ENCODE results near the gene STK32B. TPM values are rescaled to one million over a fixed set of nuclear protein-coding genes. Genes with fewer than 3 reads are reported as not detected.

Gene STK32B
- total RNA-seq, 1 experiment from 2014 or later, result 1.1 TPM

DNA sequence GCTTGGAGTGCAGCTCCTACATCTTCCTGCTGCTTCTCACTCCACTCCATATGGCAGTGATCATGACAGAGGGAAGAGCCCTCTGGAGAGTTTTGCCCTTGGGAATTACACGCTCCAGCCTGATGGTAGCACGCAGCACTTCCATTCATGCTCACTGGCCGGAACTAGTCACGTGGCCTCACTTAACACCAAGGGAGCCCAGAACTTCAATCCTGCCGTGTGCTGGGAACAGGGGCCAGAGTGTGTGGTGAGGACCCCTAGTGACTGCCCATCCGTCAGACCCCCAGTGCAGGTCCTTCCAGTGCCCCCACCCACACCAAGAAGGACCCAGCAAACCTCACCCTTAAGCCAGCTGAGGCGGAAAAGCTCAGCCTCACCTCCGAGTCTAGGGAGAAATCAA, 426.3 kb downstream of the STK32B start:
- Histone ChIP-seq H4K20me1 (ENCODE audit: low read length) (no peaks in the 10 kb centered on the region), H3K9me3 (ENCODE audit: low read length) (no peaks in the 10 kb centered on the region), H2AFZ (ENCODE audit: low read length) (no peak overlapping the region), H3F3A (ENCODE audit: low read length, unreplicated experiment) (no peaks in the 10 kb centered on the region), H3K36me3 (ENCODE audit: low read depth, low read length) (no peaks in the 10 kb centered on the region), H3K9ac (ENCODE audit: low read length) (no peak overlapping the region), H3K79me2 (ENCODE audit: low read length) (no peaks in the 10 kb centered on the region), H3K27ac (ENCODE audit: low read length) (no peak overlapping the region), H3K27me3 (ENCODE audit: low read length) (no peaks in the 10 kb centered on the region), H3K4me2 (ENCODE audit: low read length) (no peak overlapping the region), H3K4me1 (ENCODE audit: insufficient read depth, low read length) (no peaks in the 10 kb centered on the region), H3K4me3 (ENCODE audit: low read length) (no peak overlapping the region), H3K9me2 (replicated peaks; ENCODE audit: low read length) (no peaks in the 10 kb centered on the region)
- TF ChIP-seq, protein P1, sequence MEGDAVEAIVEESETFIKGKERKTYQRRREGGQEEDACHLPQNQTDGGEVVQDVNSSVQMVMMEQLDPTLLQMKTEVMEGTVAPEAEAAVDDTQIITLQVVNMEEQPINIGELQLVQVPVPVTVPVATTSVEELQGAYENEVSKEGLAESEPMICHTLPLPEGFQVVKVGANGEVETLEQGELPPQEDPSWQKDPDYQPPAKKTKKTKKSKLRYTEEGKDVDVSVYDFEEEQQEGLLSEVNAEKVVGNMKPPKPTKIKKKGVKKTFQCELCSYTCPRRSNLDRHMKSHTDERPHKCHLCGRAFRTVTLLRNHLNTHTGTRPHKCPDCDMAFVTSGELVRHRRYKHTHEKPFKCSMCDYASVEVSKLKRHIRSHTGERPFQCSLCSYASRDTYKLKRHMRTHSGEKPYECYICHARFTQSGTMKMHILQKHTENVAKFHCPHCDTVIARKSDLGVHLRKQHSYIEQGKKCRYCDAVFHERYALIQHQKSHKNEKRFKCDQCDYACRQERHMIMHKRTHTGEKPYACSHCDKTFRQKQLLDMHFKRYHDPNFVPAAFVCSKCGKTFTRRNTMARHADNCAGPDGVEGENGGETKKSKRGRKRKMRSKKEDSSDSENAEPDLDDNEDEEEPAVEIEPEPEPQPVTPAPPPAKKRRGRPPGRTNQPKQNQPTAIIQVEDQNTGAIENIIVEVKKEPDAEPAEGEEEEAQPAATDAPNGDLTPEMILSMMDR (conservative IDR thresholded peaks at IDR 0.05; ENCODE audit: low read depth, low read length), result no peak
- ChIA-PET CTCF (no interaction called here), POLR2A (ENCODE audit: unreplicated experiment) (no interaction called here)
- intact Hi-C loops (cut with micrococcal nuclease), result no loop called here
- no peak for ATAC-seq
- no peak for DNase-seq
- BruUV-seq (replicated peaks), result no TSS peak

DNA sequence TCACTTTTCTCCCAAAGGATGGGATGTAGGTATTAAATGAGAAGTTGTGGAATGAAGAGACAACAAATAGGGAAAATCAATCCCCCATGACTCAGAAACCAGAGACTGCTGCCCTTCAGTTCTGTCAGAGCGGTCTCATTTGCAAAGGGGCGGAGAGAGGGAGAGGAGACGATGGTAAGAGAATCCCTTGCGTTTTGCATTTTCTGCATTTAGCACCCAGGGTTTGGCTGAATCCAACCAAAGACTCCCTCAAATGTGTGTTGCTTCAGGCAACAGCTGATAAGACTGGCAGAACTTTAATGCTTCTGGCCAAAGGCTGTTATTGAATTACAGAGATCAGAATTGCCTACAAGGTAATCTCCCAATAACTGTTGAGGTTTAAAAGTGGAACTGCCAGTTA, 426.9 kb downstream of the STK32B start:
- intact Hi-C loops (cut with micrococcal nuclease), result no loop called here
- H3K9ac ChIP-seq (ENCODE audit: low read length), result no peak overlapping the region
- no peak for ATAC-seq
- no peaks in the 10 kb centered on the region for H3K4me1 ChIP-seq (ENCODE audit: insufficient read depth, low read length)
- TF ChIP-seq EZH2phosphoT487 (IDR thresholded peaks at IDR 0.05; ENCODE audit: borderline replicate concordance, low read length) (no peak), EZH2 (IDR thresholded peaks at IDR 0.05; ENCODE audit: low read length, unreplicated experiment) (no peak)
- TF ChIP-seq, protein P1 (conservative IDR thresholded peaks at IDR 0.05; ENCODE audit: low read depth, low read length), result no peak
- CTCF ChIA-PET, result no interaction called here
- H4K20me1 ChIP-seq (ENCODE audit: low read length), result no peaks in the 10 kb centered on the region
- no peaks in the 10 kb centered on the region for H3K9me3 ChIP-seq (ENCODE audit: low read length)
- no peak overlapping the region for H3K4me2 ChIP-seq (ENCODE audit: low read length)
- H3K27me3 ChIP-seq (ENCODE audit: low read length), result no peaks in the 10 kb centered on the region
- no peaks in the 10 kb centered on the region for H3K36me3 ChIP-seq (ENCODE audit: low read depth, low read length)
- no peak overlapping the region for H3K4me3 ChIP-seq (ENCODE audit: low read length)
- no peaks in the 10 kb centered on the region for H3F3A ChIP-seq (ENCODE audit: low read length, unreplicated experiment)
- no TSS peak for BruUV-seq (replicated peaks)
- POLR2A ChIA-PET (ENCODE audit: unreplicated experiment), result no interaction called here
- no peaks in the 10 kb centered on the region for H3K79me2 ChIP-seq (ENCODE audit: low read length)
- no peak overlapping the region for H3K27ac ChIP-seq (ENCODE audit: low read length)
- no peaks in the 10 kb centered on the region for H3K9me2 ChIP-seq (replicated peaks; ENCODE audit: low read length)
- DNase-seq, result no peak
- H2AFZ ChIP-seq (ENCODE audit: low read length), result no peak overlapping the region

DNA sequence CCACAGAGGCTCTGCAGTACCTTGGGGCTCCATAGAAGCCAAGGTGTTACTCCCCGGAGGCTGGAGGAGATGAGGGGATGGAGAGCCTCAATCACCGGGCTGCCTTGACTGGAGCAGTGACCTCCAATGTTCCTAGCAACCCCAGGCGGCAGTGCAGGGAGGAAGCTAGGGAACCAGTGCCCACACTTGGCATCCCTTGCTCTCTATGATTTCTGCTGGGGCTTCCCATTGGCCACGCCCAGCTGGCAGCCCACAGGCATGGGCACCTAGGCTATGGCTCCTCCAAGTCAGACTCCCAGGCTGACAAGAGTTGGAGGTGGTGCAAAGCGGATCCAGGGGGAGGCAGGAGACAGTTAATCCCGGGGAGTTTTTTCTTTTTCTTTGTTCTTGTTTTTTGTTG, 427.4 kb downstream of the STK32B start:
- no peaks in the 10 kb centered on the region for H3K9me2 ChIP-seq (replicated peaks; ENCODE audit: low read length)
- no peak overlapping the region for H2AFZ ChIP-seq (ENCODE audit: low read length)
- ChIA-PET POLR2A (ENCODE audit: unreplicated experiment) (no interaction called here), CTCF (no interaction called here)
- no peaks in the 10 kb centered on the region for H3K79me2 ChIP-seq (ENCODE audit: low read length)
- no peak for ATAC-seq
- H3K27me3 ChIP-seq (ENCODE audit: low read length), result no peaks in the 10 kb centered on the region
- no peak overlapping the region for H3K4me3 ChIP-seq (ENCODE audit: low read length)
- H3K4me1 ChIP-seq (ENCODE audit: insufficient read depth, low read length), result no peaks in the 10 kb centered on the region
- no peak overlapping the region for H3K4me2 ChIP-seq (ENCODE audit: low read length)
- no peaks in the 10 kb centered on the region for H3K9me3 ChIP-seq (ENCODE audit: low read length)
- intact Hi-C loops (cut with micrococcal nuclease), result no loop called here
- H3K36me3 ChIP-seq (ENCODE audit: low read depth, low read length), result no peaks in the 10 kb centered on the region
- no peak overlapping the region for H3K27ac ChIP-seq (ENCODE audit: low read length)
- H4K20me1 ChIP-seq (ENCODE audit: low read length), result no peaks in the 10 kb centered on the region
- TF ChIP-seq, protein P1 (conservative IDR thresholded peaks at IDR 0.05; ENCODE audit: low read depth, low read length), result no peak
- TF ChIP-seq EZH2phosphoT487 (IDR thresholded peaks at IDR 0.05; ENCODE audit: borderline replicate concordance, low read length), result no peak
- no peak for TF ChIP-seq EZH2 (IDR thresholded peaks at IDR 0.05; ENCODE audit: low read length, unreplicated experiment)
- BruUV-seq (replicated peaks), result no TSS peak
- DNase-seq, result no peak
- no peaks in the 10 kb centered on the region for H3F3A ChIP-seq (ENCODE audit: low read length, unreplicated experiment)
- no peak overlapping the region for H3K9ac ChIP-seq (ENCODE audit: low read length)
